SK-N-SH treated with all-trans-retinoic acid at 6 μM for 48 hours (cell line): ENCODE results near the gene EXOSC2.

Experiments
- ATAC-seq: fragments of 200-7000 bp; cut with Tn5 transposase; 3 replicates; pipeline ENCODE4 v1.9.1; 2020; ENCODE audit warnings: mild to moderate bottlenecking, moderate library complexity
- CREB5 ChIP-seq: fragments of 250-450 bp; sonication (Bioruptor Pico); IDR thresholded peaks from 2 replicates; pipeline ENCODE4 v1.5.1; 2020; ENCODE audit warnings: low read depth, mild to moderate bottlenecking, moderate library complexity
- CSDC2 ChIP-seq: fragments of 250-450 bp; sonication (Bioruptor Pico); IDR thresholded peaks from 2 replicates; pipeline ENCODE4 v1.5.0; 2020; ENCODE audit warnings: mild to moderate bottlenecking, moderate library complexity
- CSRNP3 ChIP-seq: fragments of 250-450 bp; sonication (Bioruptor Pico); IDR thresholded peaks from 2 replicates; pipeline ENCODE4 v1.5.1; 2021; ENCODE audit warnings: mild to moderate bottlenecking, moderate library complexity
- GLIS3 ChIP-seq: fragments of 250-450 bp; sonication (Bioruptor Pico); IDR thresholded peaks from 2 replicates; pipeline ENCODE4 v1.5.0; 2020; ENCODE audit warnings: mild to moderate bottlenecking, moderate library complexity
- ISL1 ChIP-seq: fragments of 250-450 bp; sonication (Bioruptor Pico); IDR thresholded peaks from 2 replicates; pipeline ENCODE4 v2.1.2; 2022; ENCODE audit warnings: mild to moderate bottlenecking, moderate library complexity
- OSR1 ChIP-seq: fragments of 250-450 bp; sonication (Bioruptor Pico); IDR thresholded peaks from 2 replicates; pipeline ENCODE4 v1.8.0; 2022; ENCODE audit warnings: moderate library complexity, mild to moderate bottlenecking, inconsistent platforms
- PATZ1 ChIP-seq: fragments of 250-450 bp; sonication (Bioruptor Pico); IDR thresholded peaks from 2 replicates; pipeline ENCODE4 v1.8.0; 2020; ENCODE audit warnings: mild to moderate bottlenecking, moderate library complexity, borderline replicate concordance
- POU6F1 ChIP-seq: fragments of 250-450 bp; sonication (Bioruptor Pico); IDR thresholded peaks from 2 replicates; pipeline ENCODE4 v1.8.0; 2021; ENCODE audit warnings: low read depth, mild to moderate bottlenecking, moderate library complexity, borderline replicate concordance
- RARB ChIP-seq: fragments of 250-450 bp; sonication (Bioruptor Pico); IDR thresholded peaks from 2 replicates; pipeline ENCODE4 v1.8.0; 2021; ENCODE audit warnings: mild to moderate bottlenecking, moderate library complexity
- SNAI2 ChIP-seq: fragments of 250-450 bp; sonication (Bioruptor Pico); IDR thresholded peaks from 2 replicates; pipeline ENCODE4 v1.5.0; 2020; ENCODE audit warnings: mild to moderate bottlenecking, moderate library complexity
- TCF4 ChIP-seq: fragments of 250-450 bp; sonication (Bioruptor Pico); IDR thresholded peaks from 2 replicates; pipeline ENCODE4 v1.8.0; 2021; ENCODE audit warnings: mild to moderate bottlenecking, moderate library complexity, borderline replicate concordance
- TOX ChIP-seq: fragments of 250-450 bp; sonication (Bioruptor Pico); IDR thresholded peaks from 2 replicates; pipeline ENCODE4 v1.8.0; 2021; ENCODE audit warnings: mild to moderate bottlenecking, moderate library complexity, borderline replicate concordance
- TSHZ2 ChIP-seq: fragments of 250-450 bp; sonication (Bioruptor Pico); IDR thresholded peaks from 2 replicates; pipeline ENCODE4 v1.5.0; 2020; ENCODE audit warnings: mild to moderate bottlenecking, moderate library complexity
- ZC3H10 ChIP-seq: fragments of 250-450 bp; sonication (Bioruptor Pico); IDR thresholded peaks from 2 replicates; pipeline ENCODE4 v1.5.1; 2021; ENCODE audit warnings: mild to moderate bottlenecking, moderate library complexity
- ZFP3 ChIP-seq: fragments of 250-450 bp; sonication (Bioruptor Pico); IDR thresholded peaks from 2 replicates; pipeline ENCODE4 v1.5.0; 2020; ENCODE audit warnings: mild to moderate bottlenecking, moderate library complexity
- ZFP30 ChIP-seq: fragments of 450-650 bp; formaldehyde crosslinking; IDR thresholded peaks from 2 replicates; pipeline ENCODE4 v1.5.0; 2022; ENCODE audit warnings: mild to moderate bottlenecking, moderate library complexity
- ZNF565 ChIP-seq: fragments of 450-650 bp; formaldehyde crosslinking; conservative IDR thresholded peaks from 2 replicates; pipeline ENCODE4 v1.5.0; 2020; ENCODE audit warnings: low read depth, mild to moderate bottlenecking, moderate library complexity
- ZNF70 ChIP-seq: fragments of 450-650 bp; formaldehyde crosslinking; IDR thresholded peaks from 2 replicates; pipeline ENCODE4 v1.5.0; 2020; ENCODE audit warnings: mild to moderate bottlenecking, moderate library complexity

The EXOSC2 gene

GRCh38 chr9:130694205-130694604 lies 625 bp downstream of the EXOSC2 start:
- TF ChIP-seq TCF4 (CRISPR knock-in tag) = no peak
- no peak for TF ChIP-seq PATZ1 (CRISPR knock-in tag)
- TF ChIP-seq ZC3H10 (CRISPR knock-in tag) = no peak
- TF ChIP-seq RARB (CRISPR knock-in tag) = no peak
- no peak for TF ChIP-seq ZNF70 (CRISPR knock-in tag)
- no peak for TF ChIP-seq SNAI2 (CRISPR knock-in tag)
- no peak for TF ChIP-seq GLIS3 (CRISPR knock-in tag)
- no peak for TF ChIP-seq ISL1 (CRISPR knock-in tag)
- TF ChIP-seq OSR1 = no peak
- TF ChIP-seq POU6F1 (CRISPR knock-in tag) = no peak
- TF ChIP-seq CREB5 (CRISPR knock-in tag) = no peak
- TF ChIP-seq TOX (CRISPR knock-in tag) = no peak
- no peak for TF ChIP-seq CSDC2 (CRISPR knock-in tag)
- TF ChIP-seq TSHZ2 = no peak
- TF ChIP-seq ZNF565 = no peak
- no peak for TF ChIP-seq CSRNP3 (CRISPR knock-in tag)
- no peak for ATAC-seq

GRCh38 chr9:130696139-130696650 lies 2.6 kb downstream of the EXOSC2 start:
- ATAC-seq = no peak
- TF ChIP-seq ZNF70 (CRISPR knock-in tag) (no peak), ZNF565 (no peak), POU6F1 (CRISPR knock-in tag) (no peak), ZFP3 (CRISPR knock-in tag) (no peak), PATZ1 (CRISPR knock-in tag) (no peak), ZFP30 (no peak), CSRNP3 (CRISPR knock-in tag) (no peak), TSHZ2 (no peak), ISL1 (CRISPR knock-in tag) (no peak), GLIS3 (CRISPR knock-in tag) (no peak)
- TF ChIP-seq, all 23 proteins: peak for 0
